Mesenchymal stem cell (in vitro differentiated cells and primary cell): ENCODE measurements around the gene RASSF1.
A peak's percentile ranks its signal among the peaks of the same experiment; 100 is the strongest.

Experiments
- DNase-seq: peaks from one replicate; pipeline ENCODE4 v3.0.0-alpha.2; 2013
- H2AFZ ChIP-seq: one replicate; pipeline ENCODE4 v1.6.1; 2013; ENCODE audit warnings: low read depth, mild to moderate bottlenecking, control low read depth, inconsistent platforms, low read length, moderate library complexity
- H2AK5ac ChIP-seq: 2 replicates; pipeline ENCODE4 v1.6.1; 2013; ENCODE audit warnings: low read length, moderate library complexity, mild to moderate bottlenecking, inconsistent platforms; ENCODE audit not compliant: severe bottlenecking
- H2BK120ac ChIP-seq: one replicate; pipeline ENCODE4 v1.6.1; 2013; ENCODE audit warnings: low read depth, mild to moderate bottlenecking, inconsistent platforms, low read length, moderate library complexity
- H2BK12ac ChIP-seq, 2 experiments: one replicate each; pipeline ENCODE4 v1.6.1; 2013; ENCODE audit warnings: inconsistent platforms in 2 of 2, low read length in 2 of 2, mild to moderate bottlenecking in 2 of 2, moderate library complexity in 2 of 2, control low read depth in 1 of 2
- H2BK15ac ChIP-seq: one replicate; pipeline ENCODE4 v1.6.1; 2013; ENCODE audit warnings: mild to moderate bottlenecking, low read depth, inconsistent platforms; ENCODE audit not compliant: poor library complexity, severe bottlenecking
- H2BK5ac ChIP-seq: 2 replicates; pipeline ENCODE4 v1.6.1; 2013; ENCODE audit warnings: low read depth, mild to moderate bottlenecking, low read length, control low read depth, inconsistent platforms; ENCODE audit not compliant: poor library complexity, severe bottlenecking
- H3K14ac ChIP-seq, 2 experiments: one replicate each; pipeline ENCODE4 v1.6.1; 2013; ENCODE audit warnings: inconsistent platforms in 2 of 2, low read length in 2 of 2, control low read depth in 1 of 2, mild to moderate bottlenecking in 1 of 2, moderate library complexity in 1 of 2
- H3K18ac ChIP-seq, 2 experiments: one replicate each; pipeline ENCODE4 v1.6.1; 2013; ENCODE audit warnings: inconsistent platforms in 2 of 2, low read length in 2 of 2, control low read depth in 1 of 2, low read depth in 1 of 2, mild to moderate bottlenecking in 1 of 2
- H3K23ac ChIP-seq, 2 experiments: one replicate each; pipeline ENCODE4 v1.6.1; 2013; ENCODE audit warnings: inconsistent platforms in 2 of 2, low read length in 2 of 2, mild to moderate bottlenecking in 2 of 2, moderate library complexity in 2 of 2, control low read depth in 1 of 2
- H3K27ac ChIP-seq: 2 replicates; pipeline ENCODE4 v1.5.1; 2013; ENCODE audit warnings: mild to moderate bottlenecking, moderate library complexity, low read length, control low read depth, inconsistent platforms; ENCODE audit not compliant: poor library complexity, severe bottlenecking
- H3K27me3 ChIP-seq, 2 experiments: 2 replicates each; pipeline versions ENCODE4 v1.6.1 to v1.7.0; 2013; ENCODE audit warnings: low read length in 2 of 2, mild to moderate bottlenecking in 2 of 2, moderate library complexity in 2 of 2, control low read depth in 1 of 2, inconsistent platforms in 1 of 2; ENCODE audit not compliant: control insufficient read depth in 1 of 2, insufficient read depth in 1 of 2
- H3K36me3 ChIP-seq, 2 experiments: 2 replicates each; pipeline versions ENCODE4 v1.6.1 to v1.7.0; 2013; ENCODE audit warnings: low read length in 2 of 2, control low read depth in 1 of 2, inconsistent platforms in 1 of 2, low read depth in 1 of 2, mild to moderate bottlenecking in 1 of 2; ENCODE audit not compliant: insufficient read depth in 2 of 2, control insufficient read depth in 1 of 2
- H3K4ac ChIP-seq, 2 experiments: one replicate each; pipeline ENCODE4 v1.6.1; 2013; ENCODE audit warnings: inconsistent platforms in 2 of 2, low read length in 2 of 2, mild to moderate bottlenecking in 2 of 2, moderate library complexity in 2 of 2, control low read depth in 1 of 2, low read depth in 1 of 2
- H3K4me1 ChIP-seq: 2 replicates; pipeline ENCODE4 v1.6.1; 2013; ENCODE audit warnings: low read depth, low read length, control low read depth; ENCODE audit not compliant: control insufficient read depth, insufficient read depth
- H3K4me2 ChIP-seq: 2 replicates; pipeline ENCODE4 v1.6.1; 2013; ENCODE audit warnings: low read length, mild to moderate bottlenecking, inconsistent platforms; ENCODE audit not compliant: poor library complexity, severe bottlenecking
- H3K4me3 ChIP-seq, 2 experiments: 2 replicates each; pipeline versions ENCODE4 v1.5.1 to v1.7.0; 2013; ENCODE audit warnings: low read length in 2 of 2, mild to moderate bottlenecking in 2 of 2, control low read depth in 1 of 2, low read depth in 1 of 2; ENCODE audit not compliant: insufficient read depth in 1 of 2
- H3K79me1 ChIP-seq: replicated peaks from 2 replicates; pipeline ENCODE4 v1.6.1; 2013; ENCODE audit warnings: mild to moderate bottlenecking, control low read depth, low read length, inconsistent platforms; ENCODE audit not compliant: poor library complexity, severe bottlenecking
- H3K9ac ChIP-seq: 2 replicates; pipeline ENCODE4 v1.7.0; 2013; ENCODE audit warnings: mild to moderate bottlenecking, low read length, moderate library complexity
- H3K9me3 ChIP-seq: 2 replicates; pipeline ENCODE4 v1.7.0; 2013; ENCODE audit warnings: mild to moderate bottlenecking, low read length; ENCODE audit not compliant: control insufficient read depth
- H4K8ac ChIP-seq: one replicate; pipeline ENCODE4 v1.6.1; 2013; ENCODE audit warnings: inconsistent platforms, mild to moderate bottlenecking, low read length, moderate library complexity
- H4K91ac ChIP-seq: one replicate; pipeline ENCODE4 v1.6.1; 2013; ENCODE audit warnings: mild to moderate bottlenecking, low read length, inconsistent platforms
- WGBS: methylation state at CpG from one replicate; pipeline ENCODE4 v1.1.7; 2013; ENCODE audit warnings: mixed read lengths; 5-methylcytosine and 5-hydroxymethylcytosine counted together

The RASSF1 gene

DNA sequence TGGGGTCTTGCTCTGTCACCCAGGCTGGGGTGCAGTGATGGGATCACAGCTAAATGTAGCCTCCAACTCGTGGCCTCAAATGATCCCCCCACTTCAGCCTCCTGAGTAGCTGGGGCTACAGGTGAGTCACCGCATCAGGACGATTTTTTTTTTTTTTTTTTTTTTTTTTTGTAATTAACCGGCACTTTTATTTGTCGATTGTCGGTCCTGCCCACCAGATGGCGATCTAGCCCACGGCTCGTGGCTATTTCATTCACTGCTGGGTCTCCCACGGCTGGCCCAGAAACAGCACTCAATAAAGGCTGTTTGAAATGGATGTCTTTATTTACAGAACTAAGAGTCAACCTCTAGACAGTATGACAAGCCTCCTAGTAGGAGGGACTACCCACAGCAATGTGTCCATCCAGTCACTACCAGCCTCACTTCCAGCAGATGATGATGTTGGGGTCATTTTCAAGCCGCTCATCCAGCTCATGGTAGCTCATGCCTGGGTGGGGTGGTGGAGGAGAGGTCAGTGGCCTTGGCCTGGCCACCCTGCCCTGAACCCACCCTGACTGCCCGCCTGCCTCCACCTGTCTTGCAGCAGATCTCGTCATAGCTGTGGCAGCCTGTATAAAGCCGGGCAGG lies 6.7 kb upstream of the RASSF1 start:
- Histone ChIP-seq H3K4ac (no peak overlapping the region), H3K4me3 (no peak overlapping the region), H2BK5ac (no peak overlapping the region), H3K18ac (no peak overlapping the region), H2BK120ac (no peak overlapping the region), H3K9ac (no peak overlapping the region), H2BK12ac (no peak overlapping the region), H3K14ac (no peak overlapping the region), H3K79me1 (peaks cover 26% of the 10 kb centered on the region), H3K36me3 (peaks cover 20 to 22% of the 10 kb centered on the region in 2 experiments), H2AFZ (no peak overlapping the region), H2BK15ac (no peak overlapping the region), H3K4me1 (peaks cover 36% of the 10 kb centered on the region), H3K27ac (no peak overlapping the region), H4K91ac (no peak overlapping the region), H3K4me2 (no peak overlapping the region), H3K27me3 (no peaks in the 10 kb centered on the region), H3K23ac (no peak overlapping the region), H3K9me3 (no peaks in the 10 kb centered on the region), H4K8ac (peak overlapping the region; percentile 50), H2AK5ac (no peak overlapping the region)
- 34% methylated on average over 12 of the region's 14 CpGs for WGBS
- DNase-seq: peak; percentile 83

DNA sequence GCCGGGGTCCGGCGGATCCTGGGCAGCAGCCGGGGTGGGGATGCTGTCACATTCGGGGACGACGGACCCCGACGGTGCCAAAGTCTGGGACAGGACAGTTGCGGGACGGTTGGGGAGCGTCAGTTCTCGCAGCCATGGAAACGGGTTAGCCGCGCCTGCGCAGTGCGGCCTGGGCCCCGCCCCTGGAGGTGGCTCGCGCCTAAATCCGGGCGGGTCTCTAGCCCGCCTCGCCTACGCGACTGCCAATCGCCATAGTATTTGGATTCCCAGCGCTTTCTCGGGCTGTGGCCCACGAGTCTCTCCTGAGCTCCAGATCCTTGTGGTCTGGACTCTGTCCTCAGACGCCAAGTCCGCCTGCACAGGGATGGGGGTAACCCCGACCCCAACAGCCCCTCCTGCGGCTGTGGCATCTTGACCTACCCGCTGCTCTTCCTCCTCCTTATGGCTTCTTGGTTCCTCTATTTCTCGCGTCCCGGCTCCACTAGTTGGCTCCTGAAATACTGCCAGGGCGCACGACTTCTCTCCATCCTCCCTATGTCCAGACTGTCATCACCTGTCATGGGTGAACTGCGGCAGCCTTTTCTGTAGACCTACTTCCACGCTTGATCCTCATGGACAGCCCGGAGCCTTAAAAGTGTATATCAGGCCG lies 5.1 kb upstream of the RASSF1 start, which contains the start of gene ZMYND10:
Gene ZMYND10 (minus strand): TSS at position 147 of the 649 bp plus-strand sequence. CDS start 153 bp downstream, outside the sequence.
- DNase-seq: no peak
- Histone ChIP-seq H2AFZ (peak within 1 kb of the TSS; percentile 72), H3K27me3 (no peaks in the 10 kb centered on the region), H2BK120ac (no peak within 1 kb of the TSS), H3K4me1 (peaks cover 29% of the 10 kb centered on the region), H3K27ac (no peak within 1 kb of the TSS), H2BK12ac (no peak within 1 kb of the TSS), H3K9ac (peak within 1 kb of the TSS; percentile 64), H3K14ac (no peak within 1 kb of the TSS), H4K8ac (peak within 1 kb of the TSS; percentile 58), H2BK15ac (no peak within 1 kb of the TSS), H3K4me2 (peak within 1 kb of the TSS; percentile 95), H3K36me3 (peaks cover 14 to 20% of the 10 kb centered on the region in 2 experiments), H3K9me3 (no peaks in the 10 kb centered on the region), H2AK5ac (no peak within 1 kb of the TSS), H3K18ac (no peak within 1 kb of the TSS), H3K4me3 (peak within 1 kb of the TSS; percentile 48 to 74), H3K79me1 (peaks cover 16% of the 10 kb centered on the region), H4K91ac (no peak within 1 kb of the TSS), H2BK5ac (no peak within 1 kb of the TSS), H3K23ac (no peak within 1 kb of the TSS), H3K4ac (no peak within 1 kb of the TSS)
- 14% methylated on average over 45 of the region's 45 CpGs for WGBS

DNA sequence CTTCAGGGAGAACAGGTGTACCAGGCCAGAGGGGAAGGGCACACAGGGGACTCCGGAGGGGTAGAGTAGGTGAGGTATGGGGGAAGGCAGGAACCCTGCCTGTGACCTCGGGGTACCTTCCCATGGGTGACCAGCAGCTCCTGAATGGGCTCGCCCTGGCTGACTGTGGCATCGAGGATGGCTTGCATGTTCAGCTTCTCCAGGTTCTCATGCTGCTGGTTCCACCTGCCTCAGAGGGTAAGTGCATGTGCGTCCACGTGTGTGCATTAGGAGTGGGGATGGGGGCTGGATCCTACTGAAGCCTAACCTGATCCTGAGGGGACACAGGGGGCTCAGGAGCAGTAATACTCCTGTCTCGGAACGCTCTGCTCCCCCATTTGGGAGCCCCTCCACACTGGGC lies 4.4 kb upstream of the RASSF1 start:
- H3K18ac ChIP-seq: no peak overlapping the region
- H3K79me1 ChIP-seq: peaks cover 16% of the 10 kb centered on the region
- H3K9me3 ChIP-seq: no peaks in the 10 kb centered on the region
- peak overlapping the region; percentile 64 for H3K9ac ChIP-seq
- no peaks in the 10 kb centered on the region for H3K27me3 ChIP-seq
- peak overlapping the region; percentile 95 for H3K4me2 ChIP-seq
- H3K4me1 ChIP-seq: peaks cover 30% of the 10 kb centered on the region
- H2BK5ac ChIP-seq: no peak overlapping the region
- H2AK5ac ChIP-seq: no peak overlapping the region
- DNase-seq: no peak
- H3K23ac ChIP-seq: no peak overlapping the region
- H2BK15ac ChIP-seq: no peak overlapping the region
- no peak overlapping the region for H2AFZ ChIP-seq
- no peak overlapping the region for H4K8ac ChIP-seq
- H3K36me3 ChIP-seq: peaks cover 14 to 20% of the 10 kb centered on the region in 2 experiments
- no peak overlapping the region for H3K4ac ChIP-seq
- H4K91ac ChIP-seq: no peak overlapping the region
- H3K14ac ChIP-seq: no peak overlapping the region
- H3K4me3 ChIP-seq: peak overlapping the region; percentile 48 to 74
- no peak overlapping the region for H2BK120ac ChIP-seq
- WGBS: 47% methylated on average over 5 of the region's 8 CpGs
- H2BK12ac ChIP-seq: no peak overlapping the region
- H3K27ac ChIP-seq: no peak overlapping the region

DNA sequence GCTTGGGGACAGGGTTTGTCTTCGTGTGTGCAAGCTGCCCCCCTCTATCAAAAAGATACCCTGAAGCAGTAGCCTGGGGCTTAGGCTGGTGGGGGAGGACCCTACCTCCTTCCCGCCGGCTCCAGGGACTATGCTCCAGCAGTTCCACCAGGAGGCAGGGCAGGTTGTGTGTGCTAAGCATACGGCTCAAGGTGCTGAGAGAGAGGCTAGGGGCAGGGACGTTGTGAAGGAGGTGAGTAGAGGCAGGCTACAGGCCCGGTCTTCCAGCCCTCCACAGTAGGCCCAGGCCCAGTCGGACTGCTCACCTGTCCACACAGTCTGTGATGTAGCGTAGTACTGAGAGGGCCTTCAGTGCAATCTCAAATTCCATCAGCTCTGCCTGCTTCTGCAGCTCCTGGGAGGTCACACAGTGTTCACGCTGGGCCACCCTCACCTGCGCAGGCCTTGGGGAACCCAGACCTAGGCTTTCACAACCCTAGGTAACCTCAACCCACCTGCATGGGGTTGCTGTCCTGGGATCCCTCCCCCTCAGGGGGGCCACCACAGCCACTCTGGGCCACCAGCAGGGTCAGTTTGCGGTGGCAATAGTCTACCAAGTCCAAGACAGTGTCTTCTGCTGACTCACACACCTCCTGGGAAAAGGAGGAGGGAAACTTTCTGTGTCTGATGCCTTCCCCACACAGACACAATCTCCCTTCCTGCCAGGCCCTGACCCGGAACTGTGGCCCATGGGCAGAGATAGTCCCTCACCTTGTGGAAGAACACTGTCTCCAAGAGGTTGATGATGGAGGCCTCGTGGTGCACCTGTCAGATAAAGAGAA lies 2.4 kb upstream of the RASSF1 start:
- Histone ChIP-seq H3K18ac (no peak overlapping the region), H3K9me3 (no peaks in the 10 kb centered on the region), H2BK15ac (no peak overlapping the region), H2BK120ac (no peak overlapping the region), H2BK5ac (no peak overlapping the region), H3K79me1 (peaks cover 7% of the 10 kb centered on the region), H4K8ac (no peak overlapping the region), H3K23ac (no peak overlapping the region), H3K27ac (no peak overlapping the region), H3K9ac (no peak overlapping the region), H4K91ac (no peak overlapping the region), H3K4ac (no peak overlapping the region), H3K4me1 (peaks cover 27% of the 10 kb centered on the region), H2AK5ac (no peak overlapping the region), H2AFZ (no peak overlapping the region), H3K36me3 (peaks cover 7 to 8% of the 10 kb centered on the region in 2 experiments), H3K14ac (no peak overlapping the region), H3K4me2 (no peak overlapping the region), H3K4me3 (no peak overlapping the region), H2BK12ac (no peak overlapping the region), H3K27me3 (no peaks in the 10 kb centered on the region)
- no peak for DNase-seq
- 68% methylated on average over 13 of the region's 13 CpGs for WGBS
